ENCODE results near the gene KITLG.
"Not testable (repeated sequence)": the region's sequence is repeated elsewhere in the genome, so short reads cannot be mapped to it uniquely, and the experiment has no call there.

KITLG gene

GRCh38 chr12:88575361-88575970 is 4.8 kb downstream of the KITLG start:
- DNase-seq: no peak

- DNase-seq: no peak
Observed at GRCh38 chr12:88574278-88574677, 6.0 kb downstream of the KITLG start.

GRCh38 chr12:88573583-88573982 is 6.7 kb downstream of the KITLG start:
- no peak for DNase-seq

GRCh38 chr12:88572781-88573549 is 7.3 kb downstream of the KITLG start:
- DNase-seq: no peak

GRCh38 chr12:88571543-88571942 is 8.7 kb downstream of the KITLG start:
- DNase-seq: no peak

GRCh38 chr12:88570103-88570502 is 10.2 kb downstream of the KITLG start:
- no peak for DNase-seq

- no peak for DNase-seq
Observed at GRCh38 chr12:88566430-88566829, 13.8 kb downstream of the KITLG start.

GRCh38 chr12:88562846-88563582 is 17.3 kb downstream of the KITLG start:
- DNase-seq: no peak

- DNase-seq: no peak
Observed at GRCh38 chr12:88562151-88562550, 18.1 kb downstream of the KITLG start.

- no peak for DNase-seq
Observed at GRCh38 chr12:88559772-88560171, 20.5 kb downstream of the KITLG start.

GRCh38 chr12:88559199-88559598 is 21.1 kb downstream of the KITLG start:
- DNase-seq: no peak

GRCh38 chr12:88558340-88558867 is 21.9 kb downstream of the KITLG start:
- no peak for DNase-seq

GRCh38 chr12:88556213-88556774 is 24.0 kb downstream of the KITLG start:
- no peak for DNase-seq

- DNase-seq: no peak
Observed at GRCh38 chr12:88553941-88554658, 26.2 kb downstream of the KITLG start.

GRCh38 chr12:88552610-88553079 is 27.6 kb downstream of the KITLG start:
- no peak for DNase-seq

- DNase-seq: no peak
Observed at GRCh38 chr12:88549929-88550328, 30.3 kb downstream of the KITLG start.

GRCh38 chr12:88547949-88548348 is 32.3 kb downstream of the KITLG start:
- not testable (repeated sequence) for DNase-seq

GRCh38 chr12:88546853-88547252 is 33.4 kb downstream of the KITLG start:
- DNase-seq: no peak

- no peak for DNase-seq
Observed at GRCh38 chr12:88546226-88546625, 34.0 kb downstream of the KITLG start.

GRCh38 chr12:88544991-88545980 is 35.0 kb downstream of the KITLG start:
- no peak for DNase-seq

- DNase-seq: no peak
Observed at GRCh38 chr12:88539893-88540292, 40.4 kb downstream of the KITLG start.

Data from CD4-positive, alpha-beta T cell treated with Interleukin-4 for 1 hour (primary cell).